ENCODE results near the gene CCDC136. TPM values are rescaled to one million over a fixed set of nuclear protein-coding genes. Genes with fewer than 3 reads are reported as not detected.

Gene CCDC136
- total RNA-seq, 2 donors from 2014 or later: 7.5 to 7.7 TPM

DNA sequence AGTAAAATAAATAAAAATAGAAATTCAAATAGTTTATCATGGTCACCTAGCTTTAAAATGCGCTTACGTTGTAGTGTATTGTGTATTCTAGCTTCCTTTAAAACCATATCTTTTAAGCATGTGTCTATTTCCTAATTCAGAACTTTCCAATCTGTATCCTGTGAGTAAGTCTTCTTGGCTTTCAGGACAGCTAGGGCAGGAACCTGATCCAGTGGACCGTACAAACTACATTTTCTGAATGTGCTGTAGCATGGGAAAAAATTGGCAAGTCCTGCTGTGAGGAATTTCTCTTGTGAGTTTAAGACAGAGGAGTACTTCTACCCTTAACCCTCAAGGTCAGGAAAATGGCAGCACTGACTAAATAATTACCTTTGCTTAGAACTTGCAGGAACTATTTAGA lies 28.2 kb upstream of the CCDC136 start:
- Mint-ChIP-seq H3K4me3 (no peak overlapping the region), H3K4me1 (peaks cover 2% of the 10 kb centered on the region), H3K36me3 (ENCODE audit: low read depth) (peaks cover 2% of the 10 kb centered on the region), H3K27ac (no peak overlapping the region), H3K27me3 (no peaks in the 10 kb centered on the region)
- DNase-seq: no peak
- no peaks in the 10 kb centered on the region for H3K9me3 ChIP-seq (ENCODE audit: control insufficient read depth, low read length, poor library complexity, severe bottlenecking)
- ATAC-seq: no peak

- Mint-ChIP-seq H3K27me3 (no peaks in the 10 kb centered on the region), H3K36me3 (ENCODE audit: low read depth) (peaks cover 11% of the 10 kb centered on the region), H3K27ac (no peak overlapping the region), H3K4me3 (no peak overlapping the region), H3K4me1 (no peaks in the 10 kb centered on the region)
- no peak for DNase-seq
- H3K9me3 ChIP-seq (ENCODE audit: control insufficient read depth, low read length, poor library complexity, severe bottlenecking): no peaks in the 10 kb centered on the region
- ATAC-seq: no peak
Measured at GRCh38 chr7:128767475-128768110, 24.2 kb upstream of the CCDC136 start.

DNA sequence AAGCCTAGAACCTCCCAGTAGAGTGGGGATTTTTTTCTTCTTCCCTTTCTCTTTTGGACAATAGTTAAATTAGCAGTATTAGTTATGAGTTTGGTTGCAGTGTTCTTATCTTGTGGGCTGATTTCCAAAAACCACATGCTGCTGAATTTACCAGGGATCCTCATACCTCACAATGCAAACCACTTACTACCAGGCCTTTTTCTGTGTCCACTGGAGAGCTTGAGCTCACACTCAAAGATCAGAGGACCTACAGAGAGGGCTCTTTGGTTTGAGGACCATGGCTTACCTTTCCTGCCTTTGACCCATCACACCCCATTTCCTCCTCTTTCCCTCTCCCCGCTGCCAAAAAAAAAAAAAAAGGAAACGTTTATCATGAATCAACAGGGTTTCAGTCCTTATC lies 21.5 kb upstream of the CCDC136 start:
- no peaks in the 10 kb centered on the region for H3K4me1 Mint-ChIP-seq
- peaks cover 15% of the 10 kb centered on the region for H3K36me3 Mint-ChIP-seq (ENCODE audit: low read depth)
- H3K4me3 Mint-ChIP-seq: no peak overlapping the region
- ATAC-seq (no peak), DNase-seq (no peak)
- H3K9me3 ChIP-seq (ENCODE audit: control insufficient read depth, low read length, poor library complexity, severe bottlenecking): no peaks in the 10 kb centered on the region
- no peaks in the 10 kb centered on the region for H3K27me3 Mint-ChIP-seq
- H3K27ac Mint-ChIP-seq: no peak overlapping the region

GRCh38 chr7:128773604-128774003 lies 18.2 kb upstream of the CCDC136 start:
- ATAC-seq: no peak
- Mint-ChIP-seq H3K4me3 (no peak overlapping the region), H3K27me3 (no peaks in the 10 kb centered on the region), H3K4me1 (no peaks in the 10 kb centered on the region), H3K27ac (no peak overlapping the region), H3K36me3 (ENCODE audit: low read depth) (peaks cover 15% of the 10 kb centered on the region)
- H3K9me3 ChIP-seq (ENCODE audit: control insufficient read depth, low read length, poor library complexity, severe bottlenecking): peaks cover 4% of the 10 kb centered on the region
- DNase-seq: no peak

DNA sequence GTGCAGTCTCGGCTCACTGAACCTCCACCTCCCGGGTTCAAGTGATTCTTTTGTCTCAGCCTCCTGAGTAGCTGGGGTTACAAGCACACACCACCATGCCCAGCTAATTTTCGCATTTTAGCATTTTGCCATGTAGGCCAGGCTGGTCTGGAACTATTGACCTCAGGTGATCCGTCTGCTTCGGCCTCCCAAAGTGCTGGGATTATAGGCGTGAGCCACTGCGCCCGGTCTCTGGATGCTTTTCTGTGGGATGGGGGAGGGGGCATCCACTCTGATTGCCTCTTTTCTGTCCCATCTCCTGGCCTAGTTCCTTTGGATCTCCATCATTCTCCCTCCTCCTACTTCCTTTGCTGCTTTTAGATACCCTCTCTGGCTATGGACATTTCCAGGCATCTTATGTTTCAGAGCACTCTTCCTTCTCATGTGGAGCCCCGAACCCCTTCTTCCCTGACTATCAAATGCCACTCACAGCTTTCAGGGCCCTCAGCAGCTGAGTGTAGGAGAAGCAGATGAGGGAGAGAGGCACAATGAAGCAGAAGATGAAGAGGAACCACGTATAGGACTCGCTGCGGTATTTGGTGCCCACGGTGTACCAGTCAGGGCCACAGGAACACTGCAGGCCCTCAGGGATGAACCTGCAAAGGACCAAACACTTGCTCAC lies 17.6 kb upstream of the CCDC136 start:
- H3K9me3 ChIP-seq (ENCODE audit: control insufficient read depth, low read length, poor library complexity, severe bottlenecking): peaks cover 4% of the 10 kb centered on the region
- no peaks in the 10 kb centered on the region for H3K4me1 Mint-ChIP-seq
- H3K27ac Mint-ChIP-seq: no peak overlapping the region
- H3K4me3 Mint-ChIP-seq: no peak overlapping the region
- H3K27me3 Mint-ChIP-seq: no peaks in the 10 kb centered on the region
- ATAC-seq (peak; percentile 14), DNase-seq (no peak)
- peaks cover 15% of the 10 kb centered on the region for H3K36me3 Mint-ChIP-seq (ENCODE audit: low read depth)

GRCh38 chr7:128774921-128775320 lies 16.8 kb upstream of the CCDC136 start:
- Mint-ChIP-seq H3K36me3 (ENCODE audit: low read depth) (peaks cover 13% of the 10 kb centered on the region), H3K27me3 (no peaks in the 10 kb centered on the region), H3K4me1 (no peaks in the 10 kb centered on the region), H3K4me3 (no peak overlapping the region), H3K27ac (no peak overlapping the region)
- ATAC-seq (no peak), DNase-seq (no peak)
- H3K9me3 ChIP-seq (ENCODE audit: control insufficient read depth, low read length, poor library complexity, severe bottlenecking): peaks cover 4% of the 10 kb centered on the region

DNA sequence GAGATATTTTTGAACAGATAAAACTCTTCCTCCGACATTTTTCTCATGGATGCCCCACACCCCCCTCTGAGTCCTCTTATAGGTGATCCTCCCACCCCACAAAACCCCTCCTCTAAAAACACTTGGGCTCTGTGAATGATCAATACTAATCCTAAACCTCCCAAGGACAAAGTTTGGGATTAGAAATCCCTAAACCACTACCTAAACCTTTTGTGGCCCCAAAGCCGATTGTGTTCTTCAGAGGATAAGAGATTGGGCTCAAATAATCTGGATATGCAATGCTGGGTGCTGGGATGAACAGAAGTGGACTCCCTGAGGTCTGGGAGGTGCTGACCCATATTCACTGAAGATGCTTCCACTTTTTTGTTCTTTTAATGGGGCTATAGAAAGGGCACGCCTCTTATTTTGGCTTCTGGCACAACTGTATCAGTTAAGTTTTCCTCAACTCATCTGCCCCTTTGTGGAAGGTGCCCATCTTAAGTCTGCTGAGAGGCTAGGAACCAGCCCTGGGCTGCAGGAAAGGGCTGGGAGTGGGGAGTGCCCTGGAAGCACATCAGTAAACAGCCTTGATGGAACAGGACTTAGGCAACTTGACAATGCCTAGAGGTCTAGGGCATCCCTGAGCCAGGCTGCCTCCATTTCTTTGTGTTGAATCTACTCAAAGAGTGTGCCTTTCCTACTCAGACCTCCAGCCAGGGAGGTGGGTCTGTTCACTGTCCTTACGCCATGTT lies 15.9 kb upstream of the CCDC136 start, which contains the start of gene OPN1SW:
OPN1SW (minus strand) TSS at position 51 of the 731 bp plus-strand sequence; CDS start at position 38, 13 bp downstream.
- Mint-ChIP-seq H3K4me1 (no peaks in the 10 kb centered on the region), H3K27me3 (no peaks in the 10 kb centered on the region), H3K27ac (no peak within 1 kb of the TSS), H3K36me3 (ENCODE audit: low read depth) (peaks cover 13% of the 10 kb centered on the region), H3K4me3 (no peak within 1 kb of the TSS)
- no peak for ATAC-seq
- DNase-seq: no peak
- H3K9me3 ChIP-seq (ENCODE audit: control insufficient read depth, low read length, poor library complexity, severe bottlenecking): peaks cover 4% of the 10 kb centered on the region

DNA sequence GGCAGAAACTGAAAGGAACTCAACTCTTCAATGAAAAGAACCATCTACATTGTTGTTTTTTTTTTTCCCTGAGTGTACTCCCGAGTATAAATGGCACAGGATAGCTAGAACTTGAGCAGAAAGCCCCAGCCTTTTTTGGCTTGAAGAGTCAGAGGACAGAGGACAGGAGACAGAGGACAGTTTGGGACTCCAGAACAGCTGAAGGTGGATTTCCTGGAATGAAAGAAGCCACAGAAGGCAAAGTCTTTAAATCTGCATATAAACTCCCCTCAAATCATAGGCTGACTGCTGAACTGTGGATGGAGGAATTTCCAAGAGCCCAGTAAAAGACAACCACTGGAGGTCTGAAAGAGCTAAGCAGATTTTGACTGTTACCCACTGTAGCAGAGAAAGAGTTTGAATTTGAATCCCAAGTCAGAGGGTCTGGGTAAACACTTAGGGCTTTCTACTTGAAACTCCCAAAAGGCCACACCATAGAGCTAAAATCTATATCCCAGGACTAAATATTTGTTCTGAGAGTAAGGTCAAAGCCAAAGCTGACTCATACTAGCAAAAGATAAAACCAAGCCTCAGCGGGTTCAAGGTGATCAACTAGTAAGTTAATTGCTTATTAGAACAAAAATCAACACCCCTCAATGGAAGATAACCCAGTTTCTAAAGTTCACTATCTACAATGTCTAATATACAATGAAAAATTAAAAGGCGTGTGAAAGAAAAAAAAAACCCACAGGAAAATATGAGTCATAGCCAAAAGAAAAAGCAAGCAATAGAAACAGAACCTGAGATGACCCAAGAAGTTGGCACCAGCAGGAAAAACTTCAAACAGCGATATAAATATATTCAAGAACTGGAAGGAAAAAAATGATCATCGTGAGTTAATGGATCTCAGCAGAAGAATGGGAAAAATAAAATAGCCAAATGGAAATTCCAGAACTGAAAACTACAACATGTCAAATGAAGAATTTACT lies 14.3 kb upstream of the CCDC136 start:
- no peak overlapping the region for H3K27ac Mint-ChIP-seq
- no peak for ATAC-seq

GRCh38 chr7:128778946-128779345 lies 12.8 kb upstream of the CCDC136 start:
- Mint-ChIP-seq H3K36me3 (ENCODE audit: low read depth) (peaks cover 2% of the 10 kb centered on the region), H3K27me3 (no peaks in the 10 kb centered on the region), H3K27ac (no peak overlapping the region), H3K4me3 (no peak overlapping the region), H3K4me1 (no peaks in the 10 kb centered on the region)
- DNase-seq (no peak), ATAC-seq (no peak)
- peaks cover 4% of the 10 kb centered on the region for H3K9me3 ChIP-seq (ENCODE audit: control insufficient read depth, low read length, poor library complexity, severe bottlenecking)

More for the DNA sequence above, 14.3 kb upstream of the CCDC136 start:
- Mint-ChIP-seq H3K27me3 (no peaks in the 10 kb centered on the region), H3K36me3 (ENCODE audit: low read depth) (peaks cover 5% of the 10 kb centered on the region), H3K4me3 (no peak overlapping the region), H3K4me1 (no peaks in the 10 kb centered on the region)
- DNase-seq: no peak
- H3K9me3 ChIP-seq (ENCODE audit: control insufficient read depth, low read length, poor library complexity, severe bottlenecking): peaks cover 4% of the 10 kb centered on the region

DNA sequence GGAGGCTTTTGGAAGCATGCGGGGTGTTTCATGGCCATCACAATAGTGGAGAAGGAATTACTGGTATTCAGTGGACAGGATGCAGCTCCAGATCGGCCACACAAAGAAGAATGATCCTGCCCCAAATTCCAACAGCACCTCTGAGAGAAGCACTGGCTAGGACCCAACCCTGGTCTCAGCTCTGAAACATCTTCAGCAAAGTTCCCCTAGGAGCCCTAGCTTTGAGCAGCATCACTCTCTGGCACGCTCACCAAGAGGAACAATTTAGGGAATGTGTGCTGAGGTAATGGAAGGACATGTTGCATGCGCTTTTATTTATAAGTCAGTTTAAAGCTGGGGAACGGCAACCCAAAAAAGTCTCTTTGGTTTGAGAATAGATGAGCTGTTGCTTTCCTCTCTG lies 10.6 kb upstream of the CCDC136 start:
- H3K9me3 ChIP-seq (ENCODE audit: control insufficient read depth, low read length, poor library complexity, severe bottlenecking): peaks cover 4% of the 10 kb centered on the region
- no peak overlapping the region for H3K4me3 Mint-ChIP-seq
- ATAC-seq (no peak), DNase-seq (no peak)
- no peaks in the 10 kb centered on the region for H3K4me1 Mint-ChIP-seq
- H3K36me3 Mint-ChIP-seq (ENCODE audit: low read depth): no peaks in the 10 kb centered on the region
- no peaks in the 10 kb centered on the region for H3K27me3 Mint-ChIP-seq
- no peak overlapping the region for H3K27ac Mint-ChIP-seq

- H3K27ac Mint-ChIP-seq: no peak overlapping the region
- no peaks in the 10 kb centered on the region for H3K4me1 Mint-ChIP-seq
- peaks cover 4% of the 10 kb centered on the region for H3K9me3 ChIP-seq (ENCODE audit: control insufficient read depth, low read length, poor library complexity, severe bottlenecking)
- no peaks in the 10 kb centered on the region for H3K36me3 Mint-ChIP-seq (ENCODE audit: low read depth)
- H3K27me3 Mint-ChIP-seq: no peaks in the 10 kb centered on the region
- ATAC-seq (no peak), DNase-seq (no peak)
- no peak overlapping the region for H3K4me3 Mint-ChIP-seq
Measured at GRCh38 chr7:128781851-128782250, 9.9 kb upstream of the CCDC136 start.

- no peak overlapping the region for H3K27ac Mint-ChIP-seq
- no peaks in the 10 kb centered on the region for H3K27me3 Mint-ChIP-seq
- peaks cover 4% of the 10 kb centered on the region for H3K4me1 Mint-ChIP-seq
- H3K36me3 Mint-ChIP-seq (ENCODE audit: low read depth): no peaks in the 10 kb centered on the region
- DNase-seq: no peak
- no peak for ATAC-seq
- no peaks in the 10 kb centered on the region for H3K9me3 ChIP-seq (ENCODE audit: control insufficient read depth, low read length, poor library complexity, severe bottlenecking)
- H3K4me3 Mint-ChIP-seq: no peak overlapping the region
Measured at GRCh38 chr7:128783143-128783861, 8.5 kb upstream of the CCDC136 start.

Data from T-helper 17 cell (primary cell).